Activated CD4-positive, alpha-beta T cell treated with anti-CD3 and anti-CD28 coated beads for 36 hours (primary cell): ENCODE results near the gene BLZF1. TPM values are rescaled to one million over a fixed set of nuclear protein-coding genes. Genes with fewer than 3 reads are reported as not detected.
"Not testable (repeated sequence)": the region's sequence is repeated elsewhere in the genome, so short reads cannot be mapped to it uniquely, and the experiment has no call there.

Experiments used
- ATAC-seq: fragments of 200-7000 bp; cut with Tn5 transposase; one replicate; pipeline ENCODE4 v1.10.0; 2021; ENCODE audit warnings: mild to moderate bottlenecking, moderate library complexity
- CTCF ChIA-PET: fragments of 350-600 bp; sonication (Branson Sonifier 250); formaldehyde crosslinking; loops from one replicate; lab custom pipeline; 2021; ENCODE audit warnings: antibody characterized with exemption; lab: Charles Lee
- POLR2A ChIA-PET: fragments of 350-600 bp; sonication (Branson Sonifier 250); formaldehyde crosslinking; loops from one replicate; lab custom pipeline; 2021; ENCODE audit warnings: antibody characterized with exemption, inconsistent platforms; lab: Charles Lee
- DNase-seq: peaks from one replicate; pipeline ENCODE4 v3.0.0-alpha.2; 2020
- H3K27ac Mint-ChIP-seq: one replicate; pipeline ENCODE4 v1.8.0; 2021; ENCODE audit warnings: mixed read lengths
- H3K27me3 Mint-ChIP-seq: one replicate; pipeline ENCODE4 v1.8.0; 2021; ENCODE audit warnings: mixed read lengths
- H3K36me3 Mint-ChIP-seq: one replicate; pipeline ENCODE4 v1.8.0; 2021; ENCODE audit warnings: low read depth, mixed read lengths
- H3K4me1 Mint-ChIP-seq: one replicate; pipeline ENCODE4 v1.8.0; 2021; ENCODE audit warnings: mixed read lengths
- H3K4me3 Mint-ChIP-seq: one replicate; pipeline ENCODE4 v1.8.0; 2021; ENCODE audit warnings: mild to moderate bottlenecking, moderate library complexity, mixed read lengths
- H3K9me3 Mint-ChIP-seq: one replicate; pipeline ENCODE4 v1.8.0; 2021; ENCODE audit warnings: low read depth, mixed read lengths
- intact Hi-C, 2 experiments: fragments of 100-400 bp; cut with DNase I in 1 of 2; cut with micrococcal nuclease in 1 of 2; formaldehyde crosslinking; loops; one replicate each; pipeline versions ENCODE4 v1.14.2 to v1.15.1; 2022 to 2024; cut with DNase I, micrococcal nuclease
- total RNA-seq, 2 experiments: library from RNA; stranded (reverse); gene quantifications; one replicate each; pipeline ENCODE4 v1.2.3, GENCODE V29; 2021

Gene BLZF1
- total RNA-seq, 2 experiments from 2014 or later: 6.5 to 7.1 TPM

DNA sequence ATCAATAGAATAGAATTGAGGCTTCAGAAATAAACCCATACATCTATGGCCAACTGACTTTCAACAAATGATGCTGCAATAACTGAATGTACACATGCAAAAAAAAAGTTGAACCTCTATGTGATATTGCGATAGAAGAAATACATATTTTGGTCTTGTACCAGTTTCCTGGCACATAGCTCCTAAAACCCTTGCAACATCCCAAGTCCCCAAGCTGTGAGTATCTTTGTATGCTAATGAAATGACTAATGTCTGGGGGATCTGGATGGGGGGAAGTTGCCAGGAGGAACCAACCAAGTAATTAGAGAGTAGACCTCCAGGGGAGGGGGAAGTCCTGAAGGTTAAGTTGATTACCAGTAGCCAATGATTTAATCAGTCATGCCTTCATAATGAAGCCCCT lies 24.4 kb downstream of the BLZF1 start:
- no peak for ATAC-seq
- ChIA-PET POLR2A (no interaction called here), CTCF (no interaction called here)
- intact Hi-C loops: no loop called here
- peaks cover 40% of the 10 kb centered on the region for H3K36me3 Mint-ChIP-seq
- H3K9me3 Mint-ChIP-seq: no peaks in the 10 kb centered on the region
- no peaks in the 10 kb centered on the region for H3K27me3 Mint-ChIP-seq
- H3K4me3 Mint-ChIP-seq: no peak overlapping the region
- no peak overlapping the region for H3K27ac Mint-ChIP-seq
- H3K4me1 Mint-ChIP-seq: peaks cover 12% of the 10 kb centered on the region
- no peak for DNase-seq

- no peak overlapping the region for H3K27ac Mint-ChIP-seq
- intact Hi-C loops: no loop called here
- H3K36me3 Mint-ChIP-seq: peaks cover 21% of the 10 kb centered on the region
- CTCF ChIA-PET: interaction anchor here (1.2 kb wide), 1 partner anchor 115 kb away, joined by 4 read pairs; no protein-coding TSS in a partner anchor
- ATAC-seq: no peak
- no peak overlapping the region for H3K4me3 Mint-ChIP-seq
- DNase-seq: no peak
- H3K9me3 Mint-ChIP-seq: no peaks in the 10 kb centered on the region
- no peaks in the 10 kb centered on the region for H3K27me3 Mint-ChIP-seq
- H3K4me1 Mint-ChIP-seq: no peaks in the 10 kb centered on the region
- POLR2A ChIA-PET: no interaction called here
Measured at GRCh38 chr1:169395955-169396354, 28.0 kb downstream of the BLZF1 start.

DNA sequence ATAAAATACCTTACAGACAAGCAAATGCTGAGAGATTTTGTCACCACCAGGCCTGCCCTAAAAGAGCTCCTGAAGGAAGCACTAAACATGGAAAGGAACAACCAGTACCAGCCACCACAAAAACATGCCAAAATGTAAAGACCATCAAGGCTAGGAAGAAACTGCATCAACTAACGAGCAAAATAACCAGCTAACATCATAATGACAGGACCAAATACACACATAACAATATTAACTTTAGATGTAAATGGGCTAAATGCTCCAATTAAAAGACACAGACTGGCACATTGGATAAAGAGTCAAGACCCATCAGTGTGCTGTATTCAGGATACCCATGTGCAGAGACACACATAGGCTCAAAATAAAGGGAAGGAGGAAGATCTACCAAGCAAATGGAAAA lies 34.6 kb downstream of the BLZF1 start:
- intact Hi-C loops, H3K27me3 Mint-ChIP-seq, H3K4me1 Mint-ChIP-seq, H3K36me3 Mint-ChIP-seq, H3K4me3 Mint-ChIP-seq, POLR2A ChIA-PET, H3K27ac Mint-ChIP-seq, CTCF ChIA-PET, DNase-seq, ATAC-seq: not testable (repeated sequence)
- peaks cover 31% of the 10 kb centered on the region for H3K9me3 Mint-ChIP-seq

DNA sequence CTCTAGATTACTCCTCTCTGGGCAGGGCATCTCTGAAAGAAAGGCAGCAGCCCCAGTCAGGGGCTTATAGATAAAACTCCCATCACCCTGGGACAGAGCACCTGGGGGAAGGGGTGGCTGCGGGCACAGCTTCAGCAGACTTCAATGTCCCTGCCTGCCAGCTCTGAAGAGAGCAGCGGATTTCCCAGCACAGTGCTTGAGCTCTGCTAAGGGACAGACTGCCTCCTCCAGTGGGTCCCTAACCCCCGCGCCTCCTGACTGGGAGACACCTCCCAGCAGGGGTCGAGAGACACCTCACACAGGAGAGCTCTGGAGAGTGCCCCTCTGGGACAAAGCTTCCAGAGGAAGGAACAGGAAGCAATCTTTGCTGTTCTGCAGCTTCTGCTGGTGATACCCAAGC lies 40.3 kb downstream of the BLZF1 start:
- H3K27me3 Mint-ChIP-seq, H3K36me3 Mint-ChIP-seq, intact Hi-C loops, POLR2A ChIA-PET, DNase-seq, H3K4me1 Mint-ChIP-seq, H3K27ac Mint-ChIP-seq, ATAC-seq, H3K4me3 Mint-ChIP-seq: not testable (repeated sequence)
- H3K9me3 Mint-ChIP-seq: peaks cover 46% of the 10 kb centered on the region
- CTCF ChIA-PET: interaction anchor here (0.9 kb wide), 1 partner anchor 12 kb away, joined by 3 read pairs; no protein-coding TSS in a partner anchor

DNA sequence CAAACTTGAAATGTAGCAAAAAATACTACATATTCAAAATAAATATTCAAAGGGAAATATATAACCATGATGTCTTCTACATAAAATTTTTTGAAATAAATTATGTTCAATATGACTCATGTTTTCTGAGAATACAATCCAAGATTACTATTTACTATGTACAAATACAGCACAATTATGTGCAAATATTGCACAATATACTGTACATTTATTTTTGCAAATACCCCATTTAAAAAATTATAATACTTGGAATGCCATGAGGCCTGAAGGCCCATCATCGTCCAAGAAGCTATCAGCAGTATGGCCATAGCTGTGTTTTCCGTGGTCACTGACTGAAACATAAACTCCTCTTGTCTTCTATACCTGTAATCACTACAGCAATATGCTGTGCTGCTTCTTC lies 47.0 kb downstream of the BLZF1 start:
- peaks cover 20% of the 10 kb centered on the region for H3K9me3 Mint-ChIP-seq
- DNase-seq: no peak
- H3K27ac Mint-ChIP-seq: no peak overlapping the region
- H3K27me3 Mint-ChIP-seq: peaks cover 4% of the 10 kb centered on the region
- H3K4me1 Mint-ChIP-seq: no peaks in the 10 kb centered on the region
- ChIA-PET POLR2A (no interaction called here), CTCF (no interaction called here)
- ATAC-seq: no peak
- H3K4me3 Mint-ChIP-seq: no peak overlapping the region
- no peaks in the 10 kb centered on the region for H3K36me3 Mint-ChIP-seq
- intact Hi-C loops: no loop called here

DNA sequence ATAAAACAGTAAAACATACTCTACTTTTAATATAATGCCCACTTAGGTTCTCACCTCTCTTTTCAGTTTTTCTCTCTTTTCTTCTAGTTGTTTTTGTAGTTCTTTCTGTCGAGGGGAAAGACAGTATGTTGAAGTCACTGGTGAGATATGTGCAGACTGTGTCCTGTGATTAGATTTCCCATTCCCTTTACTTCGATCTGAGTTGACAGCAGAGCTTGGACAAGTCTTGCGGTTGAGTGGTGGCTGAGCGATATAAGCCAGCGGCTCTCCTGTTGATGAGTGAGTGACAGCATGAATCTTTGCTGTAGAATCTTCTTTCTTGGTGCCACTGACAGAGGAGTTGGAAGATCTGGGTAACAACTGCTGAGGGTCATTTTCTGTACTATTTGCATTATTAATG lies 53.3 kb downstream of the BLZF1 start:
- intact Hi-C loops: no loop called here
- ATAC-seq (no peak), DNase-seq (no peak)
- ChIA-PET CTCF (interaction anchor here (1.0 kb wide), 1 partner anchor 73 kb away, joined by 3 read pairs; no protein-coding TSS in a partner anchor), POLR2A (no interaction called here)
- Mint-ChIP-seq H3K36me3 (no peaks in the 10 kb centered on the region), H3K9me3 (no peaks in the 10 kb centered on the region), H3K27me3 (peaks cover 22% of the 10 kb centered on the region), H3K4me3 (no peak overlapping the region), H3K4me1 (no peaks in the 10 kb centered on the region), H3K27ac (no peak overlapping the region)

- no peaks in the 10 kb centered on the region for H3K36me3 Mint-ChIP-seq
- no peak overlapping the region for H3K4me3 Mint-ChIP-seq
- peaks cover 4% of the 10 kb centered on the region for H3K4me1 Mint-ChIP-seq
- ChIA-PET POLR2A (no interaction called here), CTCF (interaction anchor here (1.8 kb wide), 1 partner anchor 120 kb away, joined by 4 read pairs; no protein-coding TSS in a partner anchor)
- peaks cover 50% of the 10 kb centered on the region for H3K27me3 Mint-ChIP-seq
- H3K27ac Mint-ChIP-seq: no peak overlapping the region
- H3K9me3 Mint-ChIP-seq: no peaks in the 10 kb centered on the region
- DNase-seq (no peak), ATAC-seq (no peak)
- intact Hi-C loops: no loop called here
Measured at GRCh38 chr1:169426174-169426705, 58.2 kb downstream of the BLZF1 start.

DNA sequence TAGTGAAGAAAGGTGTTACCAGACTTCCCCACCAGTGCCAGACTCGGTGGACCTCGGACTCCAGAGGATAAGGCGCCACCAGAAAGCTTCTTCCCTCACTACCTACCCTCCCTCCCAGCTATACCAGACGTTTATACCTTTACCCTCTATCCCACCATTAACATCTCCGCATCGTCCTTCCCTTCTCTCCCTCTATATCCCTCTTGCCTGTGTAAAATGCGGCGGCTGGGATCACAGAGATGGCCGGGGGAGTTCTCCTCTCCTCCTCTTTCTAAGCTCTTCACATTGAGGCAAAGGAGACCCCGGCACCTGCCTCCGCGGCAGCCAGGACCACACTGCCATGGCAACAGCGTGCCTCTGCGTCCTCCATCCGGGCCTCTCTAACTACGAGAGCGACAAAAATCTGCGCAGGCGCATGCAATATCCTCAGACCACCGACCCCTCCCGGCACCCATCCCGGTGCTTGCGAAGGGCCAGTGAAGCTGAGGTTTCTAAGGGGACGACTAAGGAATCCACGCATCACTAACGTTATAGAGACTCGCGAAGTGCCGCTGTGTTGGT lies 59.2 kb downstream of the BLZF1 start, which contains the start of gene CCDC181:
Gene CCDC181 (minus strand): TSS at position 394 of the 561 bp plus-strand sequence. CDS start 2,547 bp downstream, outside the sequence.
- peaks cover 52% of the 10 kb centered on the region for H3K27me3 Mint-ChIP-seq
- H3K27ac Mint-ChIP-seq: no peak within 1 kb of the TSS
- H3K4me1 Mint-ChIP-seq: peaks cover 4% of the 10 kb centered on the region
- intact Hi-C loops: no loop called here
- peak; percentile 76 for DNase-seq
- peaks cover 2% of the 10 kb centered on the region for H3K9me3 Mint-ChIP-seq
- ChIA-PET POLR2A (interaction anchor here (0.7 kb wide), 1 partner anchor 386 kb away, joined by 3 read pairs; no protein-coding TSS in a partner anchor), CTCF (interaction anchor here (0.6 to 1.8 kb wide), 3 partner anchors 63 to 339 kb away, joined by 3 to 4 read pairs (median 3); no protein-coding TSS in a partner anchor)
- ATAC-seq: peak; percentile 93
- H3K36me3 Mint-ChIP-seq: no peaks in the 10 kb centered on the region
- H3K4me3 Mint-ChIP-seq: peak within 1 kb of the TSS; percentile 79

Other genes with a start within 250 kb of the BLZF1 start
- 10 to 100 TPM; 11.6 to 15.3 TPM for gene NME7, start 398 bp upstream of the BLZF1 start, total RNA-seq
- under 1 TPM; 0.11 to 0.14 TPM for gene CCDC181, start 59.3 kb downstream of the BLZF1 start, total RNA-seq
- gene SLC19A2, start 117.7 kb downstream of the BLZF1 start, total RNA-seq: 1 to 10 TPM; 4.0 to 4.4 TPM
- 10 to 100 TPM; 49.8 to 57.8 TPM for gene F5, start 218.3 kb downstream of the BLZF1 start, total RNA-seq